Measurements from ENCODE around the gene PCDHAC2. TPM values are rescaled to one million over a fixed set of nuclear protein-coding genes. Genes with fewer than 3 reads are reported as not detected.

Gene PCDHAC2, protein sequence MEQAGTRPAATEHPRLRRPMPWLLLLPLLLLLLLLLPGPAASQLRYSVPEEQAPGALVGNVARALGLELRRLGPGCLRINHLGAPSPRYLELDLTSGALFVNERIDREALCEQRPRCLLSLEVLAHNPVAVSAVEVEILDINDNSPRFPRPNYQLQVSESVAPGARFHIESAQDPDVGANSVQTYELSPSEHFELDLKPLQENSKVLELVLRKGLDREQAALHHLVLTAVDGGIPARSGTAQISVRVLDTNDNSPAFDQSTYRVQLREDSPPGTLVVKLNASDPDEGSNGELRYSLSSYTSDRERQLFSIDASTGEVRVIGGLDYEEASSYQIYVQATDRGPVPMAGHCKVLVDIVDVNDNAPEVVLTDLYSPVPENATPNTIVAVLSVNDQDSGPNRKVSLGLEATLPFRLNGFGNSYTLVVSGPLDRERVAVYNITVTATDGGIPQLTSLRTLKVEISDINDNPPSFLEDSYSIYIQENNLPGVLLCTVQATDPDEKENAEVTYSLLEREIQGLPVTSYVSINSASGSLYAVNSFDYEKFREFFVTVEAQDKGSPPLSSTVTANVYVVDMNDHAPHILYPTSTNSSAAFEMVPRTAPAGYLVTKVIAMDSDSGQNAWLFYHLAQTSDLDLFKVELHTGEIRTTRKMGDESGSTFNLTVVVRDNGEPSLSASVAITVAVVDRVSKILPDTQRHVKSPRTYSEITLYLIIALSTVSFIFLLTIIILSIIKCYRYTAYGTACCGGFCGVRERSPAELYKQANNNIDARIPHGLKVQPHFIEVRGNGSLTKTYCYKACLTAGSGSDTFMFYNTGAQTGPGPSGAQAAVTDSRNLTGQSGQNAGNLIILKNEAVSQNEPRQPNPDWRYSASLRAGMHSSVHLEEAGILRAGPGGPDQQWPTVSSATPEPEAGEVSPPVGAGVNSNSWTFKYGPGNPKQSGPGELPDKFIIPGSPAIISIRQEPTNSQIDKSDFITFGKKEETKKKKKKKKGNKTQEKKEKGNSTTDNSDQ
- not detected for total RNA-seq

DNA sequence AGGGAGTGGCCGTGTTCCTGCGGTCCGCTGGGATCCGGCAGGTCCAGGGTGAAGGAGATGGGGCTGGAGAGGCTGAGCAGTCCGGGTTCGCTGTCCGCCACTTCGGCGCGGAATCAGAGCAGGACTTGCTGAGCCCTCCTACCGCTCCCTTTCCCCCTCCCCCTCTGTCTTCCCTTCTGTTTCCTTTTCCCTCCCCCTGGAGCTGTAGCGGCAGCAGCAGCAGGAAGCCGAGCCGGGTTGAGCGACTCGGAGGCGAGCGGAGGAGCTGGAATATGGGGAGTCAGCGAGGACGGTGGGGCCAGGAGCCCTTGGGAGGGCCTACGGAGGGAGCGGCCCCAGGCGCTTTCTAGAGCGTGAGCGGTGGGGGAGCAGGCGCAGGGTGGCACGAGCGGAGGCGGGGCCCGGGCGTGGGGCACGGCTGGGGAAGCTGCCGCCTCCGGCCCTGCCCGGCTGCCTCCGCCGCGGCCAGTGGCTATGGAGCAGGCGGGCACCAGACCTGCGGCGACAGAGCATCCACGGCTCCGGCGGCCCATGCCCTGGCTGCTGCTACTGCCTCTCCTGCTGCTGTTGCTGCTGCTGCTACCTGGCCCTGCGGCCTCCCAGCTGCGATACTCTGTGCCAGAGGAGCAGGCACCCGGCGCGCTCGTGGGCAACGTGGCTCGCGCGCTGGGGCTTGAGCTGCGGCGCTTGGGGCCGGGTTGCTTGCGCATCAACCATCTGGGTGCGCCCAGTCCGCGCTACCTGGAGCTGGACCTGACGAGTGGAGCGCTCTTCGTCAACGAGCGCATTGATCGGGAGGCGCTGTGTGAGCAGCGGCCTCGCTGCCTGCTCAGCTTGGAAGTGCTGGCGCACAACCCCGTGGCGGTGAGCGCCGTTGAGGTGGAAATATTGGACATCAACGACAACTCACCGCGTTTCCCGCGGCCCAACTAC lies at the start of gene PCDHAC2:
TSS of gene PCDHAC2 (plus strand) at position 184 of the 933 bp plus-strand sequence. CDS start at position 475, 291 bp downstream.
- ChIA-PET POLR2A (no interaction called here), CTCF (no interaction called here)

DNA sequence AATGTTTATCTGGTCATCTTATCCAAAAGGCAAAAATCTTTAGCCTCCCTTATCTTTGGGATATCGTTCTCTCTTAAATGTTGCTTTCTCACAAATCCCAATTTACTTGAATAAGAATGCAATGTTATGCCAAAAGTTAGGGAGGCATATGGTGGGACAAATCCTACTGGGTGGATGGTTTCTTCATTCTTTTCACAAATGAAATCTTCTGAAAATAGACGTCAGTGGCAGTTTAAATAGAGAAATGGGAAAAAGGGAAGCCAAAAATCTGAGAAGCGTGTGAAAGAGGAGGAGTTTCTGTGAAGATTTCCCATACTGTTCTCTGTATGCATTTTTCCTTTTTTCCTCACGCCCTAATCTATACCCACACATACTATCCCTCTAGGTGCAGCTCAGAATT lies 42.7 kb upstream of the PCDHAC2 start:
- ChIA-PET CTCF (no interaction called here), POLR2A (no interaction called here)

DNA sequence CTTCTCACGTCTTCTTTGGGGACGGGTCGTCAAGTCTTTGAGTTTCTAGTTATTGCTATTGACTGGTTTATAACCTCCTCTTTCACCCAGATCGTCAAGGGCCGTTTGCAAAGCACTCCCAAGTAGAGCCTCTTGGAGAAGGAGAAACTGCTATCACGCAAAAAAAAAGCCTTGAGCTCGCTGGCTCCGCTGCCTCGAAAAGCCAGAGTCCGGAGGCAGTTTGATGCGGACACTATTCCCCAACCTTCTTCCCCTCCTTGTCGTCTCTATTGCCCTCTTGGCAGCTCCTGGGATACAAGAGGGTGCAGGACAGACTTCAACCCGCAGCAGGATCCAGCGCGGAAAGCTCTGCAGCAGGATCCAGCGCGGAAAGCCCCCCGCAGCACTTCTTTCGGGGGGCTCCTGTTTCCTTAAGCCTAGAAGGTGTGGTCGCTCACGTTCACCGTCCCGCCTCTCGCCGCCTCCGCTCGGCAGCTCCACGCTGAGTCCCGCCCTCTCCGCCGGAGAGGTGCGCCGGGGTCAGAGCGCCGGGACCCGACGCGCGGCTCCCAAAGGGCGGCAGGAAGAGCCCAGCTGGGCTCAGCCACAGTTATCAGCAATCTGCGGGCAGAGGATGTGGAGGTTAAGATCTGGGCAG lies 40.4 kb upstream of the PCDHAC2 start, which contains the start of gene PCDHAC1:
TSS of gene PCDHAC1 (plus strand) at position 494 of the 637 bp plus-strand sequence. CDS start 594 bp downstream, outside the sequence.
- POLR2A ChIA-PET = no interaction called here

DNA sequence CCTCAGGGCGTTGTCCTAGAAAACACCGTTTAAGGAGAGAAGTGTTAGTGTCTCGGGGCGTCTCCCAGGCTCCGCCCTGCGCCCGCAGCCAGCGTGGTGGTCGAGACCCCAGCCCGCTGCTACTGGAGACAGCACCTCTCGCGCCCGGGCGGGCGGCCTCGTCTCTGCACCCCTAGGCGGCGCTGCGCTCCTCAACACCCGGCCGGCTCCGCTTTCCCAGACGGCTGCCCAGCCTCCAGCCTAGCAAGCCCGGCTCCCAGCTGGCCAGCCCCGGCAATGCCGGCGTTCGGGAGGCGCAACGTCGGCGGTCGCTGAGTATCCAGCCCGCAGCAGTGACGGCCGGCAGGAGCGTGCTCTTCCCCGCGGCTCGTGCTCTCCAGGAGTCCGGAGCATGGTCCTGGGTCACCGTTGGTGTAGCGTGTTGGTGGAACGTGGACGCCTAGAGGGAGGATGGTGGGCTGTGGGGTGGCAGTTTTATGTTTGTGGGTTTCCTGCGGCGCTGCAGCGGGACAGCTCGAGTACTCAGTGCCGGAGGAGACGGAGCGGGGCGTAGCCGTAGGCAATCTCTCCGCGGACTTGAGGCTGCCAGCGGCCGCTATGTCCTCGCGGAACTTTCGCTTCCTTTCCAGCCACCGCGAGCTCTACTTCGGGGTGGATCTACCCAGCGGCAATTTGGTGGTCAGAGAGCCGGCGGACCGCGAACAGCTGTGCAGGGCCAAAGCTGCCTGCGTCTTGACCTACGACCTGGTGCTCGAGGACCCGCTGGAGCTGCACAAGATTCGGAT lies 39.6 kb upstream of the PCDHAC2 start:
- ChIA-PET CTCF (no interaction called here), POLR2A (no interaction called here)

More for the DNA sequence above, 40.4 kb upstream of the PCDHAC2 start, which contains the start of gene PCDHAC1:
- CTCF ChIA-PET = no interaction called here

DNA sequence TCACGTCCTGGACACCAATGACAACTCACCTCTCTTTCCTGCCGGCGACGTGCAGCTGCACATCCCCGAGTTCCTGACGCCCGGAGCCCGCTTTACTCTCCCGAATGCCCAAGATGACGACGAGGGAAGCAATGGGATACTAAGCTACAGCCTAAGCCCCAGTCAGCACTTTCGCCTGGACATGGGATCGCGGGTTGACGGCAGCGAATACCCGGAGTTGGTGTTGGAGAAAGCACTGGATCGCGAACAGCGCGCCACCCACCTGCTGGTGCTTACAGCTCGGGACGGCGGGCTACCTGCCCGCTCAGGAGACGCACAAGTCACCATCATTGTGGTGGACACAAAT lies 39.1 kb upstream of the PCDHAC2 start:
- ChIA-PET POLR2A (no interaction called here), CTCF (no interaction called here)

DNA sequence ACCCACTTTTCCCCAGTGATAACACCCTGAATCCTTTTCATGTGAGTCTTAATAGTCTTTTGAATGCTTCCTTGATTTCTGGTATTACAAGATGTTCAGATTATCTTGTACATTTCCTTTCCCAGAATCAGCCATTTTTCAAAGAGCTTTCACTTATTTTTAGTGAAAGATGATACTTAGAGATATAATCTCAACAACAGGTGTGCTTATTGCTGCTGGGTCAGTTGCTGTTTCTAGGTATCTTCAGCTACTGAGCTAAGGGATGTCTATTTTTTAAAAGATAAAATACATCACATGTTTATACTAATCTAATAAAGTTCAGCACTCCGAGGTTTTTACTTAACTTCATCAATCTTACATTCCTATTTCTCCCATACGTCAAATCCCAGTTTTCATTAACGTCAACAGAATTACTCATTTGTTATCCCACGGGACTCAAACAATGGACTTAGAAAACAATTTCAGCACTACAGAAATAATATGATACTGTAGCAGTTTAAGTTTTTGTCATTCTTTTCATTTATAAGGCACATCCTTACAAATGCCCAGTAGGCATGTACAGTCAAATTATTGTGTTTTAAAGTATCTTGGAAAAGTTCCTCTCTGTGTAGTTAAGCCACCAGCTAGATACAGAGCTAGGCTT lies 31.2 kb upstream of the PCDHAC2 start:
- ChIA-PET POLR2A (no interaction called here), CTCF (no interaction called here)

DNA sequence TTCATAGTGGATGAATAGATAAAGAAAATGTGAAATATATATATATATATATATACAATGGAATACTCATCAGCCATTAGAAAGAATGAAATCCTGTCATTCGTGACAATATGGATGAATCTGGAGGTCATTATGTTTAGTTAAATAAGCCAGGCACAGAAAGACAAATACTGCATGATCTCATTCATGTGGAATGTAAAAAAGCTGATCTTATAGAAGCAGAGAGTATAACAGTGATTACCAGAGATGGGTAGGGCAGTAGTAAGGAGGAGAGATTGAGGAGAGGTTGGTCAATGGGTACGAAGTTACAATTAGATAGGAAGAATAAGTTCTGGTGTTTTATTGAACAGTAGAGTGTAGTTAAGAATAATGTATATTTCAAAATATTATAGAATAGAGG lies 19.7 kb upstream of the PCDHAC2 start:
- ChIA-PET POLR2A (no interaction called here), CTCF (no interaction called here)

DNA sequence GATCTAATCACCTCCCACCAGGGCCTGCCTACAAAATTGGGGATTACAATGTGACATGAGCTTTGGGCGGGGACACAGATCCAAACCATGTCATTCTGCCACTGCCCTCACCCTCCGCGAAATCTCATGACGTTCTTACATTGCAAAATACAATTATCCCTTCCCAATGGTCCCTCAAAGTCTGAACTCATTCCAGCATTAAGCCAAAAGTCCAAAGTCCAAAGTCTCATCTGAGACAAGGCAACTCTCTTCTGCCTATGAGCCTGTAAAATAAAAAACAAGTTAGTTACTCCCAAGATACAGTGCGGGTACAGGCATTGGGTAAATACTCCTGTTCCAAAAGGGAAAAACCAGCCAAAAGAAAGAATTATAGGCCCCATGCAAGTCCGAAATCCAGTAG lies 14.6 kb upstream of the PCDHAC2 start:
- POLR2A ChIA-PET = no interaction called here
- CTCF ChIA-PET = no interaction called here

DNA sequence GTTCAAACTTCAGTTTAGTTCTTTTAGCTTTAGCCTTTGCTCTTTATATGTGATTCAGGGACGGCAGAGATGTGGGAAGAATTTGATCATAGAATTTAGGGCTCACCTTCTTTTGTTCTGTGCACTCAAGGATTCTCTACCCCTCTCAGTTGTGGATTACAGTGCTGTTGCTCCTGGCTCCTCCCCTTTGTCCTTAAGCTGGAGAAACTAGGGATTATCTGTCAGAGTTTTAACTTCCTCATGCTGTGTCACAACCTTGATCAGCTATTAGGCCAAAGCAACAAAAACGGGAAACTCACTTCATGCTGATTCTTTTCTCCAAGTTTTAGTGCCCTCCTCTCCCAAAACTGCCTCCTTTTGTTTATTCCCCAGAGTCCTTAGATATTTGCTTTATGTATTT lies 13.0 kb upstream of the PCDHAC2 start:
- CTCF ChIA-PET = no interaction called here
- POLR2A ChIA-PET = no interaction called here

DNA sequence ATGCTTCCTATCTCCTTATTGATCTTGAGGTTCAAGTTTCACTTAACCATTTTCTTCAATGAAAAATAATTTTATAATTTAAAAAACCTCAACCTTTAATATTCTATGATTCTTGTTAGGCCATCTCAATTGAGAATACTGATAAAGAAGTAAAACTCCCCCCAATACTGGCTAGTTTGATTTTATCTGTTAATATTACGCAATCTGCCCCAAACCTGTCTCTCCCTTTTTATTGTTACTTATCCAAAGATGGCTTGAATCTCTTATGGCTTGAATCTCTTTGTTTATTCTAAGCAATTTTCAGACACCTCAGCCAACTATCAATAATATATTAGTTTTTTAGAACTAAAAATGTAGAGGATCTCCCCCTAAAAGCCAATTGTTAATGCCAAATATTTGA lies 4.1 kb upstream of the PCDHAC2 start:
- ChIA-PET CTCF (no interaction called here), POLR2A (no interaction called here)

DNA sequence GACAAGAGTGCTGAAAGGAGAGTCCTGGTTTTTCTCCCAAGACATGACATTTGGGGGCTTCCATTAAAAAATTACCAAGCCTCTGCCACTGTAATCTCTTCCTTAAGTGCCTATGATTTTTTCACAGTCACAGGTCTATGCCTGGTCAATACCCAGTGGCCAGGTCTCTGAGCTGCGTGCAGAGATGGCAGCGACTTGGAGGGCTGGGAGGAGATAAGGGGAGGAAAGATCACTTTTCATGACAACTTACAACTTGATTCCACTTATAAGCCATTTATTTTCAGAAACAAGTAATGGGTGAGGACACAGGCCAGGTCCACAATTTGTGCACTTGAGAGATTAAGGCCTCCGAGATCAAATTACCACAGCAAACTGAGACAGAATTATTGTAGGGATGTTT lies 1.9 kb upstream of the PCDHAC2 start:
- CTCF ChIA-PET = no interaction called here
- POLR2A ChIA-PET = no interaction called here

DNA sequence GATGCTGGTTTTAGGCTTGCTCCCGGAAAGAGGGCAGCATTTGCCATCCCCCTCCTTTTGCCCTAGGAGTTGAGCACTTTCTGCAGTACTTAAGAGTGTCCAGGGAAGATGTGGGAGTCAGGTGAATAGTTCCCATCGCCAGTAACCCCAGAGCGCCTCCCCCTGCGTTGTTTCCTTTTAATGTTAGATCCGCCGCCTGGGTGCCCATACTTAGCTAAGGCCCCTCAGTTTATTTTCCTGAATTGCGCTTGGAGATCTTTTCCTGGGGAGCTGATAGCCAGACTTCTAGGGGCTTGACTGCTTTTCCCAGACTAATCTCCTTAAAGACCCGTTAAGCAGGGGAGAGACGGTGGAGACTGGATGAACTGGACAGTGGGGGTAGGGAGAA lies 377 bp upstream of the PCDHAC2 start:
- POLR2A ChIA-PET = no interaction called here
- CTCF ChIA-PET = interaction anchor here (0.6 kb wide), 1 partner anchor 1279 kb away, joined by 5 read pairs; no protein-coding TSS in a partner anchor

DNA sequence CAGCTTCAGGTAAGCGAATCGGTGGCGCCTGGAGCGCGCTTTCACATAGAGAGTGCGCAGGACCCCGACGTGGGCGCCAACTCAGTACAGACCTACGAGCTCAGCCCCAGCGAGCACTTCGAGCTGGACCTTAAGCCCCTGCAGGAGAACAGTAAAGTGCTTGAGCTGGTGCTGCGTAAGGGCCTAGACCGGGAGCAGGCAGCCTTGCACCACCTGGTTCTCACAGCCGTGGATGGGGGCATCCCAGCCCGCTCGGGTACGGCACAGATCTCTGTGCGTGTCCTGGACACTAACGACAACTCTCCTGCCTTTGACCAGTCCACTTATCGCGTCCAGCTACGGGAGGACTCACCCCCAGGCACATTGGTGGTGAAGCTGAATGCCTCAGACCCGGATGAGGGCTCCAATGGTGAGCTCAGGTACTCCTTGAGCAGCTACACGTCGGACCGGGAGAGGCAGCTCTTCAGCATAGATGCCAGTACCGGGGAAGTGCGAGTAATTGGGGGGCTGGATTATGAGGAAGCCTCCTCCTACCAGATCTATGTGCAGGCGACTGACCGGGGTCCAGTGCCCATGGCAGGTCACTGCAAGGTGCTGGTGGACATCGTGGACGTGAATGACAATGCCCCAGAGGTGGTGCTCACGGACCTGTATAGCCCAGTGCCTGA lies 1.1 kb downstream of the PCDHAC2 start:
- ChIA-PET CTCF (no interaction called here), POLR2A (no interaction called here)

DNA sequence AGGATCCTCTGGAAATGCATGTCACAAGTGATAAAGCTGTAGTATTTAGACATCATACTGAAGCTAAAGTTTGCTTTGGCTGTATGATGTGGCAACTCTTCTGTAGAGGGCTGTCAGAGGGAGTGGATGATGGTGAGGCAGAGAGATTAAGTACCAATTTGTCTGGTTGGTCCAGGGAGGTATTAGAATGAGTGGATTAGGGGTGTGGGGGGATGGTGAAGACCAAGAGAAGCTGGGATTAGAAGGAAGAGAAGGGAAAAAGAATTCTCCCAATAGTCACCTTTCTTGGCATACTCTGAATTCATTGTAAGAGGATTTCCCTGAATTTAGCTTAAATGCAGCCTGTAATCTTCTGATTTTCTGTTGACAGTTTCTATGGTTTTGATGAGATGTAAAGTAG lies 3.6 kb downstream of the PCDHAC2 start:
- ChIA-PET CTCF (no interaction called here), POLR2A (no interaction called here)

DNA sequence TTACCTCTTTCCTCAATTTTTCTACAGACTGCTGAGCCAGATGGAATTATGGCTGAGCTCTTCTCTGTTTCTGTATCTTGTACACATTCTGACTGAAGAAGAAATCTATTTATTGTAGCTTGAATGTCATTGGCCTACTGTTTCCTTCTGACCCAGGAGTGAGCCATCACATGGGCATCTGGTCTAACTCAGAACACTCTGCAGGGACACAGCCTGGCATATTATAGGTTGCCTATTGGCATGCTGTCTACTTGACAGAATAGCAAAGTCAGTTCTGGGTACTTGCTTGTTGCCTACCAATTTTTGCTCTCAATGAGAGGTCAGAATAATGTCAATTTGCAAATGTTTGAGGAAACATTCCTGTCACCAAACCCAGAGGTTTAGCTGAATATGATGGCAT lies 7.3 kb downstream of the PCDHAC2 start:
- ChIA-PET CTCF (no interaction called here), POLR2A (no interaction called here)

DNA sequence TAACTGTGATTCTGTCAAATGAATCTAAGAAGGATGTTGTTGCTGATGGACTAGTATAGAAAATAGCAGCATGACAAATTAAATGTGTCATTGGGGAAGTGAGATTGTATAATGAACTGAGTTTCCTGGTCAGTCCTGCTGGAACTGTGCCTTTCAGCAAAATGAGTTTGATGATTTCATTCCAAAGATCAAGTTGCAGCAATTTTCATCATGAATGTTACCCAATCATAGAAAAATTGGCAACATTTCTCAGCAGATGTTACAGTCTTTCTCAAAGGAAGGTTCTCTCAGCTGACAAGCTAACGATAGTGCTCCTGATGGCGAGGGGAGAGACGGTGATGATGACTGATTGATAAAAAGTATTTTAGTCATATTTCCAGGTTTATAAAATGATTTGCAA lies 10.7 kb downstream of the PCDHAC2 start:
- CTCF ChIA-PET = no interaction called here
- POLR2A ChIA-PET = no interaction called here

DNA sequence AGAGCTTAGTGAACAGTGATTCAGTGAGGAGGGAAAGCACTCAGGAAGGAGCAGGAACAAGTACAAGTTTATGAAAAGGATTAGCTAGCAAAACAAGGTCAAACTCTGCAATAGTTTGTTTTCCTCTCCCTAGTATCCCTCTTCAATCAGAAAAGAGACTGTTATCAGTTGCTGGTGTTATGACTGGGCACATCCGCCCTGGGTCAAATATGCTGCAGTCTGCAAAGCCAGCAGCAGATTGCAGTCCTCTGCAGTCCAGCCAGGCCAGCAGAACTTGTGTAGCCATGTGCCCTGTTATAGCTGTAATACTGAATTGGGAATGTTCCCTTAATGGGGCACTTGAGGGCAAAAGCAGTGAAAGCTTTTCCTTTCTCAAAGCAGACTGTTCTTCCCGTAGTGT lies 12.0 kb downstream of the PCDHAC2 start:
- ChIA-PET CTCF (no interaction called here), POLR2A (no interaction called here)

DNA sequence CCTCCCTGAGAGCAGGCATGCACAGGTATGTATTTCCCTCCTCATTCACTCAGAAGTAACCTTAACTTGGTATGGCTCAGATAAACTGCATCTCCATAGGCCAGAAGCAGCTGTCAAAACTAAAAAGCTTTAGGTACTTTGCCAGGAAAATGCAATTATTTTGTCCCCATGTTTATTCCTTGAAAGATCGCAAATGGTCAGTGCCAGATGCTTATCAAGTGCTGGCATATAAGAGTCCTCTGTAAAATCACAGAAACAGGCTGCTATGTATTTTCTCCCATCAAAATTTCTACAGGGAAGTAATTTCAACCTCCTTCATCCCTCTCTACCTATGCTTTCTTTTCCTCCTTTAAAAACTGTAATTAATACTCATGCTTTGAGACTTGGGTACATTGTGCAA lies 12.7 kb downstream of the PCDHAC2 start:
- CTCF ChIA-PET = no interaction called here
- POLR2A ChIA-PET = no interaction called here

Measured in activated CD8-positive, alpha-beta memory T cell treated with anti-CD3 and anti-CD28 coated beads for 36 hours (primary cell).